H1 (cell line): Measurements from ENCODE around the gene HDAC11. TPM values are rescaled to one million over a fixed set of nuclear protein-coding genes. Genes with fewer than 3 reads are reported as not detected.

ENCODE experiments used
- CTCF ChIA-PET: fragments of 300-600 bp; sonication (Branson Sonifier 250); formaldehyde crosslinking; loops from one replicate; lab custom pipeline; 2021; ENCODE audit not compliant: partially characterized antibody; lab: Charles Lee
- POLR2A ChIA-PET: fragments of 300-600 bp; sonication (Branson Sonifier 250); formaldehyde crosslinking; loops from one replicate; lab custom pipeline; 2021; ENCODE audit warnings: inconsistent platforms; ENCODE audit not compliant: partially characterized antibody; lab: Charles Lee
- DNase-seq, 2 experiments: peaks; one replicate each; pipeline versions ENCODE4 v3.0.0 to v3.0.0-alpha.2; 2010 to 2022; ENCODE audit warnings: low spot score in 2 of 2, low read depth in 1 of 2, mixed read lengths in 1 of 2
- FAIRE-seq: peaks from 2 replicates; lab custom pipeline; 2011; peaks lifted over from hg19 to GRCh38; lab: Jason Lieb, UNC
- H2AFZ ChIP-seq: 2 replicates; pipeline ENCODE4 v1.8.1; 2012; ENCODE audit warnings: low read length, inconsistent platforms
- H2AK5ac ChIP-seq: 2 replicates; pipeline ENCODE4 v1.6.1; 2013; ENCODE audit warnings: low read depth, low read length
- H2BK120ac ChIP-seq: replicated peaks from 2 replicates; pipeline ENCODE3; 2013; ENCODE audit warnings: low read depth, low read length, inconsistent platforms
- H2BK12ac ChIP-seq: 2 replicates; pipeline ENCODE4 v1.6.1; 2013; ENCODE audit warnings: low read depth, low read length
- H2BK15ac ChIP-seq: 2 replicates; pipeline ENCODE4 v1.6.1; 2013; ENCODE audit warnings: low read length
- H2BK20ac ChIP-seq: 2 replicates; pipeline ENCODE4 v1.6.1; 2013; ENCODE audit warnings: low read length
- H2BK5ac ChIP-seq: 2 replicates; pipeline ENCODE4 v1.6.1; 2013; ENCODE audit warnings: low read depth, low read length
- H3K14ac ChIP-seq: 2 replicates; pipeline ENCODE4 v1.6.1; 2013; ENCODE audit warnings: inconsistent platforms; ENCODE audit not compliant: insufficient read length
- H3K18ac ChIP-seq: 2 replicates; pipeline ENCODE4 v1.6.1; 2013; ENCODE audit warnings: low read length; ENCODE audit errors: extremely low read depth
- H3K23ac ChIP-seq: 2 replicates; pipeline ENCODE4 v1.6.1; 2013; ENCODE audit warnings: inconsistent platforms; ENCODE audit not compliant: insufficient read length
- H3K23me2 ChIP-seq: 2 replicates; pipeline ENCODE4 v1.6.1; 2013; ENCODE audit warnings: low read depth, low read length
- H3K27ac ChIP-seq: 2 replicates; pipeline ENCODE4 v1.6.1; 2011; ENCODE audit warnings: low read depth, low read length, inconsistent platforms
- H3K27me3 ChIP-seq, 4 experiments: replicated peaks in 1 of 4; 1 replicate in 1 of 4; 2 replicates in 3 of 4; pipeline versions ENCODE4 v1.6.1 to v1.8.1; 2011 to 2013; ENCODE audit warnings: low read length in 3 of 4, mild to moderate bottlenecking in 3 of 4, inconsistent platforms in 2 of 4, mixed read lengths in 2 of 4, moderate library complexity in 1 of 4; ENCODE audit not compliant: control insufficient read depth in 3 of 4, insufficient read depth in 3 of 4; ENCODE audit errors: extremely low read depth in 1 of 4
- H3K36me3 ChIP-seq, 4 experiments: 2 replicates each; pipeline versions ENCODE4 v1.6.1 to v1.8.1; 2011 to 2013; ENCODE audit warnings: mild to moderate bottlenecking in 4 of 4, low read length in 3 of 4, moderate library complexity in 2 of 4, control low read depth in 1 of 4, inconsistent platforms in 1 of 4; ENCODE audit not compliant: insufficient read depth in 4 of 4, control insufficient read depth in 2 of 4
- H3K4ac ChIP-seq: replicated peaks from 2 replicates; pipeline ENCODE3; 2013; ENCODE audit warnings: low read length, low read depth, mixed read lengths, inconsistent platforms; ENCODE audit not compliant: insufficient read length
- H3K4me1 ChIP-seq, 4 experiments: replicated peaks in 1 of 4; 1 replicate in 1 of 4; 2 replicates in 3 of 4; pipeline versions ENCODE4 v1.6.1 to v1.8.1; 2011 to 2013; ENCODE audit warnings: low read length in 3 of 4, inconsistent platforms in 2 of 4, mixed read lengths in 1 of 4; ENCODE audit not compliant: insufficient read depth in 4 of 4, control insufficient read depth in 3 of 4
- H3K4me2 ChIP-seq, 2 experiments: 2 replicates each; pipeline versions ENCODE4 v1.6.1 to v1.8.1; 2011 to 2013; ENCODE audit warnings: low read depth in 2 of 2, low read length in 2 of 2, control low read depth in 1 of 2, inconsistent platforms in 1 of 2, mild to moderate bottlenecking in 1 of 2; ENCODE audit not compliant: insufficient read depth in 1 of 2
- H3K4me3 ChIP-seq, 4 experiments: fragments of 200-600, 300-600 bp in 1 of 4; sonication (generic), shearing (Covaris generic), sonication (Bioruptor Twin) in 1 of 4; 2 replicates each; pipeline versions ENCODE4 v1.5.1 to v1.8.1; 2011 to 2016; ENCODE audit warnings: low read length in 4 of 4, low read depth in 3 of 4, control low read depth in 2 of 4, inconsistent platforms in 2 of 4, mild to moderate bottlenecking in 2 of 4, mixed read lengths in 1 of 4, moderate library complexity in 1 of 4; ENCODE audit not compliant: insufficient read depth in 2 of 4; ENCODE audit errors: extremely low read depth in 1 of 4
- H3K56ac ChIP-seq: replicated peaks from 2 replicates; pipeline ENCODE3; 2013; ENCODE audit warnings: low read depth, mild to moderate bottlenecking, mixed read lengths, low read length, inconsistent platforms; ENCODE audit not compliant: insufficient read length
- H3K79me1 ChIP-seq: 2 replicates; pipeline ENCODE4 v1.6.1; 2013; ENCODE audit warnings: low read depth, low read length, control low read depth
- H3K79me2 ChIP-seq, 2 experiments: 2 replicates each; pipeline versions ENCODE4 v1.6.1 to v1.8.1; 2012 to 2013; ENCODE audit warnings: low read length in 2 of 2, mild to moderate bottlenecking in 2 of 2, inconsistent platforms in 1 of 2; ENCODE audit not compliant: insufficient read depth in 2 of 2, control insufficient read depth in 1 of 2
- H3K9ac ChIP-seq, 4 experiments: replicated peaks in 1 of 4; 1 replicate in 1 of 4; 2 replicates in 3 of 4; pipeline versions ENCODE4 v1.6.1 to v1.8.1; 2011 to 2013; ENCODE audit warnings: low read depth in 3 of 4, low read length in 3 of 4, control low read depth in 2 of 4, mild to moderate bottlenecking in 2 of 4, moderate library complexity in 2 of 4, inconsistent platforms in 1 of 4; ENCODE audit errors: extremely low read depth in 1 of 4
- H3K9me3 ChIP-seq, 2 experiments: 2 replicates each; pipeline versions ENCODE4 v1.6.1 to v1.8.1; 2012 to 2013; ENCODE audit warnings: mild to moderate bottlenecking in 2 of 2, moderate library complexity in 2 of 2, control low read depth in 1 of 2, inconsistent platforms in 1 of 2, low read depth in 1 of 2, low read length in 1 of 2, mixed read lengths in 1 of 2; ENCODE audit not compliant: insufficient read depth in 2 of 2
- H4K20me1 ChIP-seq, 2 experiments: replicated peaks in 1 of 2; 2 replicates each; pipeline versions ENCODE3 to v1.8.1; 2011 to 2013; ENCODE audit warnings: inconsistent platforms in 2 of 2, low read length in 2 of 2, mild to moderate bottlenecking in 1 of 2; ENCODE audit not compliant: insufficient read depth in 2 of 2, control insufficient read depth in 1 of 2
- H4K5ac ChIP-seq: 2 replicates; pipeline ENCODE4 v1.6.1; 2013; ENCODE audit warnings: low read length, low read depth, mixed read lengths, inconsistent platforms; ENCODE audit not compliant: insufficient read length
- H4K8ac ChIP-seq: 2 replicates; pipeline ENCODE4 v1.8.0; 2013; ENCODE audit warnings: mild to moderate bottlenecking, moderate library complexity, low read length, inconsistent platforms; ENCODE audit not compliant: insufficient read depth; ENCODE audit errors: extremely low read depth
- H4K91ac ChIP-seq: replicated peaks from 2 replicates; pipeline ENCODE3; 2013; ENCODE audit warnings: low read length, mixed read lengths, inconsistent platforms; ENCODE audit not compliant: insufficient read length
- BRCA1 ChIP-seq: IDR thresholded peaks from 2 replicates; pipeline ENCODE4 v1.6.1; 2012; ENCODE audit warnings: low read depth, low read length, improper control_type of control experiment
- EP300 ChIP-seq, 2 experiments: IDR thresholded peaks; 1 replicate in 1 of 2; 2 replicates in 1 of 2; pipeline ENCODE4 v1.6.1; 2011 to 2012; ENCODE audit warnings: low read depth in 2 of 2, low read length in 2 of 2, mild to moderate bottlenecking in 2 of 2, borderline replicate concordance in 1 of 2, inconsistent platforms in 1 of 2, moderate library complexity in 1 of 2
- KDM4A ChIP-seq: IDR thresholded peaks from one replicate; pipeline ENCODE4 v1.7.1; 2012; ENCODE audit warnings: low read depth, mild to moderate bottlenecking, moderate library complexity, low read length, inconsistent platforms; ENCODE audit not compliant: severe bottlenecking
- MAFK ChIP-seq: IDR thresholded peaks from 2 replicates; pipeline ENCODE4 v1.6.1; 2012; ENCODE audit warnings: low read depth, mild to moderate bottlenecking, improper control_type of control experiment, low read length
- NANOG ChIP-seq: IDR thresholded peaks from 2 replicates; pipeline ENCODE4 v1.6.1; 2011; ENCODE audit warnings: low read length, low read depth, mild to moderate bottlenecking, inconsistent platforms; ENCODE audit not compliant: insufficient read depth, poor library complexity, severe bottlenecking
- PHF8 ChIP-seq: fragments of 200-600 bp; sonication (generic); conservative IDR thresholded peaks from 2 replicates; pipeline ENCODE4 v1.7.1; 2012; ENCODE audit warnings: low read depth, mild to moderate bottlenecking, inconsistent platforms, low read length, moderate library complexity
- POU5F1 ChIP-seq: IDR thresholded peaks from 2 replicates; pipeline ENCODE4 v1.6.1; 2011; ENCODE audit warnings: low read depth, mild to moderate bottlenecking, low read length, moderate library complexity
- RFX5 ChIP-seq: IDR thresholded peaks from 2 replicates; pipeline ENCODE4 v1.6.1; 2011; ENCODE audit warnings: low read depth, low read length, improper control_type of control experiment, borderline replicate concordance
- RNF2 ChIP-seq: fragments of 200-900, 300-1000 bp; sonication (generic); IDR thresholded peaks from 2 replicates; pipeline ENCODE4 v1.7.1; 2016; ENCODE audit warnings: borderline replicate concordance, low read depth, mild to moderate bottlenecking, antibody characterized with exemption, low read length; ENCODE audit not compliant: poor library complexity, severe bottlenecking; ENCODE audit errors: missing control alignments
- SRF ChIP-seq: IDR thresholded peaks from 2 replicates; pipeline ENCODE4 v1.6.1; 2011; ENCODE audit warnings: mild to moderate bottlenecking, low read depth, low read length, moderate library complexity
- TEAD4 ChIP-seq: IDR thresholded peaks from 2 replicates; pipeline ENCODE4 v1.6.1; 2012; ENCODE audit warnings: low read depth, low read length, inconsistent platforms, mixed read lengths
- WGBS, 2 experiments: shearing (Covaris generic) in 1 of 2; methylation state at CpG; one replicate each; pipeline versions ENCODE4 v1.1.6 to v1.1.7; 2013 to 2015; ENCODE audit warnings: low lambda C conversion rate in 2 of 2, mixed read lengths in 2 of 2, inconsistent platforms in 1 of 2, low coverage in 1 of 2, missing lambda C conversion rate in 1 of 2; ENCODE audit not compliant: insufficient replicate concordance in 2 of 2, insufficient coverage in 1 of 2, insufficient read length in 1 of 2; ENCODE audit errors: extremely low coverage in 1 of 2, missing lambda C conversion rate in 1 of 2; 5-methylcytosine and 5-hydroxymethylcytosine counted together
- polyA plus RNA-seq, 7 experiments: library from polyadenylated mRNA; depleted of rRNA in 3 of 7; stranded (reverse) in 5 of 7; unstranded in 2 of 7; fragments of >200 nt in 5 of 7; fragments of 200-250 nt in 2 of 7; gene quantifications; 1 replicate in 5 of 7; 2 replicates in 1 of 7; 4 replicates in 1 of 7; pipeline versions ENCODE4 v1.2.1 to v1.2.3, GENCODE V29; 2011 to 2013; ENCODE audit warnings: missing spikeins in 2 of 7, mixed read lengths in 2 of 7
- total RNA-seq: library from RNA; stranded (reverse); fragmentation: NEBNext Ultra II Directional; extraction: Animal tissue kit (Norgen Biotek cat#: 25700); gene quantifications from 2 replicates; pipeline ENCODE4 v1.2.1, GENCODE V29; 2021
- TF ChIP-seq, protein P1 (sequence below): IDR thresholded peaks from 2 replicates; pipeline ENCODE4 v1.6.1; 2012; ENCODE audit warnings: inconsistent platforms

The HDAC11 gene
- total and polyA plus RNA-seq, 2 of the 8 experiments (the other 6 are each of a cell fraction or from before 2014, with no cell fraction given) = 6.8 to 7.4 TPM

GRCh38 chr3:13532085-13532484 lies 52.0 kb downstream of the HDAC11 start:
- Histone ChIP-seq H3K9ac (no peak overlapping the region), H3K79me2 (no peaks in the 10 kb centered on the region), H2AFZ (no peak overlapping the region), H3K23ac (no peak overlapping the region), H3K4ac (no peak overlapping the region), H4K20me1 (no peaks in the 10 kb centered on the region), H3K9me3 (no peaks in the 10 kb centered on the region), H3K4me1 (peaks cover 0 to 12% (median 6%) of the 10 kb centered on the region in 4 experiments; a peak in 6 of 7 replicates), H4K91ac (no peak overlapping the region), H3K18ac (no peak overlapping the region), H3K4me3 (no peak overlapping the region), H3K79me1 (no peaks in the 10 kb centered on the region), H2BK20ac (no peak overlapping the region), H3K36me3 (no peaks in the 10 kb centered on the region), H4K8ac (no peak overlapping the region; the same call in 1 of the 2 replicates), H3K4me2 (no peak overlapping the region), H3K56ac (no peak overlapping the region), H3K23me2 (peaks cover 5% of the 10 kb centered on the region; the same call in 1 of the 2 replicates), H4K5ac (no peak overlapping the region), H3K14ac (no peak overlapping the region), H3K27ac (no peak overlapping the region), H2BK15ac (no peak overlapping the region), H2BK12ac (no peak overlapping the region), H2BK5ac (no peak overlapping the region), H2AK5ac (no peak overlapping the region), H2BK120ac (no peak overlapping the region), H3K27me3 (no peaks in the 10 kb centered on the region)
- DNase-seq (no peak), FAIRE-seq (no peak)
- 90% methylated on average over 8 of the region's 9 CpGs; no CpG with 5 or more reads in 1 of the 2 experiments for WGBS, 2 experiments
- no peak for TF ChIP-seq SRF
- TF ChIP-seq RNF2 = no peak
- TF ChIP-seq BRCA1 = no peak
- no peak for TF ChIP-seq POU5F1
- no peak for TF ChIP-seq RFX5
- no peak for TF ChIP-seq NANOG
- no peak for TF ChIP-seq EP300 (IDR thresholded peaks at IDR 0.05; ENCODE audit: borderline replicate concordance in 1 of 2, low read depth in 2 of 2, low read length in 2 of 2)
- no peak for TF ChIP-seq MAFK
- TF ChIP-seq PHF8 = no peak
- no peak for TF ChIP-seq TEAD4
- TF ChIP-seq KDM4A = no peak
- TF ChIP-seq, protein P1, sequence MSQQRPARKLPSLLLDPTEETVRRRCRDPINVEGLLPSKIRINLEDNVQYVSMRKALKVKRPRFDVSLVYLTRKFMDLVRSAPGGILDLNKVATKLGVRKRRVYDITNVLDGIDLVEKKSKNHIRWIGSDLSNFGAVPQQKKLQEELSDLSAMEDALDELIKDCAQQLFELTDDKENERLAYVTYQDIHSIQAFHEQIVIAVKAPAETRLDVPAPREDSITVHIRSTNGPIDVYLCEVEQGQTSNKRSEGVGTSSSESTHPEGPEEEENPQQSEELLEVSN = no peak
- ChIA-PET POLR2A (no interaction called here), CTCF (interaction anchor here (0.6 to 51.2 kb wide), 5 partner anchors 10 to 438 kb away, joined by 3 to 856 read pairs (median 4); no protein-coding TSS in a partner anchor)
